ENCODE data around the gene TAF15. TPM values are rescaled to one million over a fixed set of nuclear protein-coding genes. Genes with fewer than 3 reads are reported as not detected.

TAF15 gene
- total and polyA plus RNA-seq, 2 of the 13 experiments (the other 11 are each of a cell fraction or from before 2014, with no cell fraction given) = 25.2 to 26.5 TPM

DNA sequence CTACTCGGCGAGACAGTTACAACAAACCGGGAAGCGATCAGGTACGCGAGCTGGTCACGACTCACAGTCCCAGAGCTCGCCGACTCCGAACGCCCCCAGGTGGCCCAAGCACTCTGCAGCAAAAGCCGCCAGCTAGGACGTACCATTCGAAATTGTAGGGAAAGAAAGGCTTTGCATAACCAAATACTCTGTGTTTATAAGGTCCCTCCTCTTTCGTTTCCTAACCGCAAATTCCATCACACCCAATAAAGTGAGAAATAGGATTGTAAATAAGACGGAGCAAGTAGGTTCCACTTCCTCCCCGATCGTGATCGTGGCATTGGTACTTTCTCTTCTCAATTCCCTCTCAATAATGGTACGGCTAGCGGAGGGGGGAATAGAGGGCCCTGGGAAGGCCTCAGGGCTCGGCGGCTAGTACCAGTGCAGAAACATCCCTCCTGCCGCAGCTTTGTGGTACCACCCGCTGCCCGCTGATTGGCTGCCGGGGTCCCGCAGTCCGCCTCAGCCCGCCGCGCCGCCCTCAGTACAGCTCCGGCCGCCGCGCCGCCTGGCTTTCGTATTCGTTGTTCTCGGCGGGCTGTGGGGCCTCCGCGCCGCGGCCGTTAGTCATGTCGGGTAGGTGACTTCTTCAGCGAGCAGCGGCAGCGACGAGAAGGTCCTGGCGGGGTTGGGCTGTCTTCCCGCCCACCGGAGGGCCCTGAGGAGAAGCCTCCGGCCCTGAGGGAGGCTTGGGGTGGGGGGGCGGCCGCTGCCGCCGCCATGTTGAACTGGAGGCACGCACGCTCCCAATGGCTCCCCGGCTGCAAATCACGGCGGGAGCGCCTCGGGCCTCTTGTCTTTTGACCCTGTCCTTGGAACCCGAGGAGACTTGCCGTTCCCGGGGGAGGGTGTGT lies at the start of gene TAF15 (continued):
- TF ChIP-seq, protein P1, sequence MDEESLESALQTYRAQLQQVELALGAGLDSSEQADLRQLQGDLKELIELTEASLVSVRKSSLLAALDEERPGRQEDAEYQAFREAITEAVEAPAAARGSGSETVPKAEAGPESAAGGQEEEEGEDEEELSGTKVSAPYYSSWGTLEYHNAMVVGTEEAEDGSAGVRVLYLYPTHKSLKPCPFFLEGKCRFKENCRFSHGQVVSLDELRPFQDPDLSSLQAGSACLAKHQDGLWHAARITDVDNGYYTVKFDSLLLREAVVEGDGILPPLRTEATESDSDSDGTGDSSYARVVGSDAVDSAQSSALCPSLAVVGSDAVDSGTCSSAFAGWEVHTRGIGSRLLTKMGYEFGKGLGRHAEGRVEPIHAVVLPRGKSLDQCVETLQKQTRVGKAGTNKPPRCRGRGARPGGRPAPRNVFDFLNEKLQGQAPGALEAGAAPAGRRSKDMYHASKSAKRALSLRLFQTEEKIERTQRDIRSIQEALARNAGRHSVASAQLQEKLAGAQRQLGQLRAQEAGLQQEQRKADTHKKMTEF (CRISPR knock-in tag; IDR thresholded peaks at IDR 0.05) = peak; percentile 89; the same call in 1 of the 2 replicates
- TF ChIP-seq, protein P2, sequence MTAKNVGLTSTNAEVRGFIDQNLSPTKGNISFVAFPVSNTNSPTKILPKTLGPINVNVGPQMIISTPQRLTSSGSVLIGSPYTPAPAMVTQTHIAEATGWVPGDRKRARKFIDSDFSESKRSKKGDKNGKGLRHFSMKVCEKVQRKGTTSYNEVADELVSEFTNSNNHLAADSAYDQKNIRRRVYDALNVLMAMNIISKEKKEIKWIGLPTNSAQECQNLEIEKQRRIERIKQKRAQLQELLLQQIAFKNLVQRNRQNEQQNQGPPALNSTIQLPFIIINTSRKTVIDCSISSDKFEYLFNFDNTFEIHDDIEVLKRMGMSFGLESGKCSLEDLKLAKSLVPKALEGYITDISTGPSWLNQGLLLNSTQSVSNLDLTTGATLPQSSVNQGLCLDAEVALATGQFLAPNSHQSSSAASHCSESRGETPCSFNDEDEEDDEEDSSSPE (CRISPR knock-in tag; IDR thresholded peaks at IDR 0.05) = peak; percentile 68
- 0 out of 2 replicates have a peak, but pooled peaks have one; percentile 65 for TF ChIP-seq DNMT1 (CRISPR knock-in tag; IDR thresholded peaks at IDR 0.05)
- peak; percentile 41; the same call in 1 of the 2 replicates for TF ChIP-seq MED1 (CRISPR knock-in tag; IDR thresholded peaks at IDR 0.05)
- no peak for TF ChIP-seq ZNF773 (CRISPR knock-in tag; IDR thresholded peaks at IDR 0.05; ENCODE audit: borderline replicate concordance)
- no peak for TF ChIP-seq CHCHD3 (CRISPR knock-in tag; IDR thresholded peaks at IDR 0.05)
- TF ChIP-seq NFIB (CRISPR knock-in tag; IDR thresholded peaks at IDR 0.05; ENCODE audit: borderline replicate concordance) = no peak
- no peak for TF ChIP-seq ZNF333 (CRISPR knock-in tag; IDR thresholded peaks at IDR 0.05; ENCODE audit: borderline replicate concordance)
- TF ChIP-seq HOXA5 (CRISPR knock-in tag; IDR thresholded peaks at IDR 0.05) = peak; percentile 56; the same call in 1 of the 2 replicates
- TF ChIP-seq PAWR (CRISPR knock-in tag; IDR thresholded peaks at IDR 0.05; ENCODE audit: borderline replicate concordance) = no peak
- no peak for TF ChIP-seq ZKSCAN5 (CRISPR knock-in tag; IDR thresholded peaks at IDR 0.05)
- peak; percentile 76; the same call in 1 of the 2 replicates for TF ChIP-seq YEATS4 (CRISPR knock-in tag; IDR thresholded peaks at IDR 0.05; ENCODE audit: borderline replicate concordance)
- TF ChIP-seq, protein P3, sequence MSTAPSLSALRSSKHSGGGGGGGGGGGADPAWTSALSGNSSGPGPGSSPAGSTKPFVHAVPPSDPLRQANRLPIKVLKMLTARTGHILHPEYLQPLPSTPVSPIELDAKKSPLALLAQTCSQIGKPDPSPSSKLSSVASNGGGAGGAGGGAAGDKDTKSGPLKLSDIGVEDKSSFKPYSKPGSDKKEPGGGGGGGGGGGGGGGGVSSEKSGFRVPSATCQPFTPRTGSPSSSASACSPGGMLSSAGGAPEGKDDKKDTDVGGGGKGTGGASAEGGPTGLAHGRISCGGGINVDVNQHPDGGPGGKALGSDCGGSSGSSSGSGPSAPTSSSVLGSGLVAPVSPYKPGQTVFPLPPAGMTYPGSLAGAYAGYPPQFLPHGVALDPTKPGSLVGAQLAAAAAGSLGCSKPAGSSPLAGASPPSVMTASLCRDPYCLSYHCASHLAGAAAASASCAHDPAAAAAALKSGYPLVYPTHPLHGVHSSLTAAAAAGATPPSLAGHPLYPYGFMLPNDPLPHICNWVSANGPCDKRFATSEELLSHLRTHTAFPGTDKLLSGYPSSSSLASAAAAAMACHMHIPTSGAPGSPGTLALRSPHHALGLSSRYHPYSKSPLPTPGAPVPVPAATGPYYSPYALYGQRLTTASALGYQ (CRISPR knock-in tag; IDR thresholded peaks at IDR 0.05) = no peak; the same call in 1 of the 2 replicates
- TF ChIP-seq TCF7 (IDR thresholded peaks at IDR 0.05; ENCODE audit: low read depth) = no peak
- TF ChIP-seq, protein P4, sequence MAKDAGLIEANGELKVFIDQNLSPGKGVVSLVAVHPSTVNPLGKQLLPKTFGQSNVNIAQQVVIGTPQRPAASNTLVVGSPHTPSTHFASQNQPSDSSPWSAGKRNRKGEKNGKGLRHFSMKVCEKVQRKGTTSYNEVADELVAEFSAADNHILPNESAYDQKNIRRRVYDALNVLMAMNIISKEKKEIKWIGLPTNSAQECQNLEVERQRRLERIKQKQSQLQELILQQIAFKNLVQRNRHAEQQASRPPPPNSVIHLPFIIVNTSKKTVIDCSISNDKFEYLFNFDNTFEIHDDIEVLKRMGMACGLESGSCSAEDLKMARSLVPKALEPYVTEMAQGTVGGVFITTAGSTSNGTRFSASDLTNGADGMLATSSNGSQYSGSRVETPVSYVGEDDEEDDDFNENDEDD (CRISPR knock-in tag; IDR thresholded peaks at IDR 0.05; ENCODE audit: borderline replicate concordance) = peak; percentile 63; the same call in 1 of the 2 replicates
- TF ChIP-seq, protein P5, sequence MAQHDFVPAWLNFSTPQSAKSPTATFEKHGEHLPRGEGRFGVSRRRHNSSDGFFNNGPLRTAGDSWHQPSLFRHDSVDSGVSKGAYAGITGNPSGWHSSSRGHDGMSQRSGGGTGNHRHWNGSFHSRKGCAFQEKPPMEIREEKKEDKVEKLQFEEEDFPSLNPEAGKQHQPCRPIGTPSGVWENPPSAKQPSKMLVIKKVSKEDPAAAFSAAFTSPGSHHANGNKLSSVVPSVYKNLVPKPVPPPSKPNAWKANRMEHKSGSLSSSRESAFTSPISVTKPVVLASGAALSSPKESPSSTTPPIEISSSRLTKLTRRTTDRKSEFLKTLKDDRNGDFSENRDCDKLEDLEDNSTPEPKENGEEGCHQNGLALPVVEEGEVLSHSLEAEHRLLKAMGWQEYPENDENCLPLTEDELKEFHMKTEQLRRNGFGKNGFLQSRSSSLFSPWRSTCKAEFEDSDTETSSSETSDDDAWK (CRISPR knock-in tag; IDR thresholded peaks at IDR 0.05) = no peak
- TF ChIP-seq JUN (CRISPR knock-in tag; IDR thresholded peaks at IDR 0.05) = no peak
- TF ChIP-seq, protein P6, sequence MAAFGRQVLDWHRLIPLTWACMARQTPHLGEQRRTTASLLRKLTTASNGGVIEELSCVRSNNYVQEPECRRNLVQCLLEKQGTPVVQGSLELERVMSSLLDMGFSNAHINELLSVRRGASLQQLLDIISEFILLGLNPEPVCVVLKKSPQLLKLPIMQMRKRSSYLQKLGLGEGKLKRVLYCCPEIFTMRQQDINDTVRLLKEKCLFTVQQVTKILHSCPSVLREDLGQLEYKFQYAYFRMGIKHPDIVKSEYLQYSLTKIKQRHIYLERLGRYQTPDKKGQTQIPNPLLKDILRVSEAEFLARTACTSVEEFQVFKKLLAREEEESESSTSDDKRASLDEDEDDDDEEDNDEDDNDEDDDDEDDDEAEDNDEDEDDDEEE (CRISPR knock-in tag; IDR thresholded peaks at IDR 0.05) = no peak
- TF ChIP-seq PHF21A (CRISPR knock-in tag; IDR thresholded peaks at IDR 0.05) = peak; percentile 79
- TF ChIP-seq ZNF331 (CRISPR knock-in tag; IDR thresholded peaks at IDR 0.05) = no peak

Data from HepG2 (cell line).